G401 (cell line): ENCODE results near the gene BZW1. TPM values are rescaled to one million over a fixed set of nuclear protein-coding genes. Genes with fewer than 3 reads are reported as not detected.

ENCODE experiments used
- DNase-seq: peaks from one replicate; pipeline ENCODE4 v3.0.0-alpha.2; 2015; ENCODE audit warnings: low spot score
- in situ Hi-C: cut with HindIII; loops from 2 replicates; pipeline ENCODE4 v1.10.0; 2016; ENCODE audit warnings: low sequenced_read_pairs, mixed read lengths
- total RNA-seq: library from RNA; depleted of rRNA; stranded (reverse); fragments of >200 nt; shearing (Covaris generic); gene quantifications from 2 replicates; pipeline ENCODE4 v1.2.3, GENCODE V29; 2014; rRNA removed

Gene BZW1
- 474 and 596 TPM in 2 replicates for total RNA-seq

DNA sequence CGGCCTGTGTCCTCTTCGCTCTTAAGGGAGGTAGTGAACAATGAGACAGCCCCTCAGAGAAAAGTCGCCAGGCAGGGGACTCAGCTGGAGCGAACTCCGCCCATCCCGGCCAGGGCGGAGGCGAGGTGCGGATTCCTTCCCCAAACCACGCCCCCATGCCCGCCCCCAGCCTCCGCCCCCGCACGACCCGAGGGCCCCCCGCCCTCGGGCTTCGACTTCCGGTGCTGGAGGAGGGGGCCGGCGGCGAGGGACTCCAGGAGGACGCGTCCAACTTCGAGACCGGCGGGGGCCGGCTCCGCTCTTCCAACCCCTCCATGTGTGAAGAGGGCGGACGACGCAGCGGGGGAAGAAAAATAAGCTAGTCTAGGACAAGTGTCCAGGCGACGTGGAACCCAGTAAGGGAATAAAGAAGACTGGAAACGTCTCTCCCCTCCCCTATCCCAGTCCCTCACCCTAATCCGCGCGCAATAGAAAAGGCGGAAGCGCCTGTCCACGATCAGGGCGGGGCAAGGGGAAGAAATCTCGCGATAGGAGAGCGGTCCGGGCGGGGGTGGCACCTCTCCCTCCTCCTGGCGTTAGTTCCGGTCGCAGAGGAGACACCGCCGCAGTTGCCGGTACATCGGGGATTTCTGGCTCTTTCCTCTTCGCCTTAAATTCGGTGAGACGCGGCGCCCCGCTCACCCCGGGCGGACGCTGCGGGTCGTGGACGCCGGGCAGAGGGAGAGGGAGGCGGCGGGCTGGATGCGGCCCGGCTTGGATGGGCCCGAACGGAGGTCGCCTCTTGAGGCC is at the start of gene BZW1:
BZW1 (plus strand) TSS at position 578 of the 789 bp plus-strand sequence. CDS start 1,308 bp downstream, outside the sequence.
- peak; percentile 98 for DNase-seq
- in situ Hi-C loops, result no loop called here

DNA sequence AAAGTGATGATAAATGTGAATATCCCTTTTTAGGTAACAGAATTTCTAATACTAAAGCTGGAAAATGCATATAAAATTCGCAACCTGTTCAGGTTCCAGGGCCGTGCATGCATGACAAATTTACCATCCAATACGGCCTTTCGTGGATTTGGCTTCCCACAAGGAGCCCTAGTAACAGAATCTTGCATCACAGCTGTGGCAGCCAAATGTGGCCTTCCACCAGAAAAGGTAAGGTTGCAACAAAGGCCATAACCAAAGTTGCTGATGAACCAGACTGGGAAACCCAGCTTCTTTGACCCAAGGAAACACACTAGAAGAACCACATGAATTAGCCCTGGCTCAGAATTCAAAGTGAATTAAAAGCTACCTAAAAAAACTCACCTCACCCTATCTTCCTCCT is 49.6 kb upstream of the BZW1 start:
- in situ Hi-C loops, result no loop called here
- DNase-seq, result no peak

DNA sequence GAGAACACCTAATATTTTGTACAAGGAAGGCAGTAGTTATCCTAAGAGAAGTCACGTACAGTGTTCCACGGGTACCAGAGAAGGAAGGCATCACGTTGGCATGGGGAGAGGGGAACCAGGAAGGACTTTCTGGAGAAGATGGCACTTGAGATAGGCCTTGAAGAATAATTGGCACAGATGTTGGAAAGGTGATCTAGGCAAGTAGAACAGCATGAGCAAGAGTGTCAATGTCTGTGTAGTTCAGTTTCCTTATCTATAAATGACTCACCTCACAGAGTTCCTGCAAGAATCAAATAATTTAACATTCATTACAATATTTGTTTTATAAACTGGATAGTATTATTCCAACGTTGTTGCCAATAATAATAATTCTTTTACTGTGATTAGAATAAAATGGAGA is 48.3 kb upstream of the BZW1 start:
- DNase-seq, result no peak
- in situ Hi-C loops, result no loop called here

DNA sequence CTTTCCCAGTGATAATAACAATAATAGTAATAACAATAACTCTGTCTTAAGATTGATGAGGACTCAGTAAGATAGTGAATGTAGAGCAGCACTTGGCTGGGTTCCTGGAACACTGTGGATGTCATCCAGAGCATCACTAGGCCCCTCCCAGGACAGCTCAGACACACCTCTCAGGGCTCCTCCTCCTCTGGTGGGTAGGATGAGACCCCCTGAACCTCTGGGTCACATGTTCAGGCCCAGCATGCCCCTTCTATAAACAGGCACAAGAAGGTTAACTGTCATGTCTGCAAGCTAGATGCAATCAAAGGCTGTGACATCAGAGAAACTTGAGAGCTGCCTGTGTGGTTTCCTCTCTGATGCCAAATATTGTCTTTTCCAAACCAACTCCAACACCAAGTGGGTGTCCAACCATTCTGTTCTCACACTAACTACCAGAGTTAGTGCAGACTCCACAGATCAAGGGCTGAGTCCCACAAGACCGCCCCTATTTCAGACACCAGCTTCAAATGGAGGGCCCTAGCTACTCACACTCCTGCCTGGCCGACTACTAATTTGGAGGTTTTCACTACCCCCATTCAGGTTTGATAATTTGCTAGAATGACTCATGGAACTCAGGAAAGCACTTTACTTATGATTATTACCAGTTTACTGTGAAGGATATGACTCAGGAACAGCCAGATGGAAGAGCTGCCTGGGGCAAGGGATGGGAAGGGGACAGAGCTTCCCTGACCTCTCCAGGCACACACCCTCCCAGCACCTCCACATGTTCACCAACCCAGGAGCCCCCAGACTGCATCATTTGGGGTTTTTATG is 46.4 kb upstream of the BZW1 start:
- in situ Hi-C loops, result no loop called here
- DNase-seq, result no peak

DNA sequence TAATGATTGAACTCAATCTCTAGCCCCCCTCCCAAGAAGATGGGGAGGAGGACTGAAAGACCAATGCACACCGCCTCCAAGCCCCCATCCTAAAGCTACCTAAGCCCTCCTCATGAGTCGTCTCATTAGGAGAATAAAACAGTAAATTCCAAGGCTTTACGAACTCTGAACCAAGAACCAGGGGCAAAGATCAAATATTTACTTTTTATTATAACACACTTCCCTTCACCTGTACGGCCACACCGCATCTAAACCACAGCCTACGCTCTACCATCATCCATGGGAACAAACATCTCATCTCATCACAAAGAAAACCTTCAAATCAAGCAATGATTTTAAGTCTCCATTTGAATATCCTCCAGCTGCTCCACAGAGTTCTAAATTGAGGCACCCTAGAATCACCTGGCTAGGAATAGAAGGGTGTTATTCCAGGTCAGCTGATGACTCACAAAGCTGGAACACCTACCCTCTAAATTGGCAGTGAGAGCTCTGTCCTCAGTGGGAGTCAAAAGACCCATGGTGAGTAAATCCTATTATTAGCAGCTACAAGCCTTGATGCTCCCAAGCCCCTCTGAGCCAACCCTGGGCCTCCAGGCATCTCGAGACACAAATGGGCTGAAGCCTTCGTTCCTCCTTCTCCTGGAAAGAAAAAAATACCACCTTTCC is 45.6 kb upstream of the BZW1 start:
- in situ Hi-C loops, result no loop called here
- DNase-seq, result peak; percentile 63

DNA sequence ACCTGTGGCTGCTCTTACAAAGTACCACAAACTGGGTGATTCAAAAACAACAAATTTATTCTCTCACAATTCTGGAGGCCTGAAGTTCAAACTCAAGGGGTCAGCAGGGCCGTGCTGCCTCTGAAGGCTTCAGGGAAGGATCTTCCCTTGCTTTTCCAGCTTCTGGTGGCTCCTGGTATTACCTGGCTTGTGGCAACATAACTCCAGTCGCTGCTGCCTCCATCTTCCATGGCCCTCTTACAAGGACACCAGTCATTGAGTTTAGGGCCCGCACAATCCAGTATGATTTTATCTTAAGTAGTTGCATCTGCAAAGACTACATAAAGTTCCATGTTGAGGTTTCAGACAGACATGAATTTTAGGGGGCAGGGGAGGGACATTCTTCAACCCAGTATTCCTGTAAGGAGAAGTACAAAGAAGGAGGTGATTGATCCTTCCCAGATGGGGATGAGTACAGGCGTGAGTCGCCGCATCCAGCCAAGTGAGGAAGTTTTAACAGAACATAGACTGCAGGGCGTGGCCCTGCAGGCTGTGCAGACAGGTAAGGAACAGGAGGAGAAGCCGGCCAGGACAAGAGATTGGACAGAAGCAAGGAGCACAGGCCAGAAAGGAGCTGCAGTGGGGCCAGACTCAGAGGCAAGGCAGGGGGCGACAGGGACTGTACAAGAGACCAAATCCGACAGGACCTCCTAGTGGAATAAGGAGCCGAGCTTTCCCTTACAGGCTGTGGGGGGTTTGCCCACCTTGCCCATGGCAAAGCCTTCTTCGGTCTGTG is 44.4 kb upstream of the BZW1 start:
- in situ Hi-C loops, result no loop called here
- no peak for DNase-seq

DNA sequence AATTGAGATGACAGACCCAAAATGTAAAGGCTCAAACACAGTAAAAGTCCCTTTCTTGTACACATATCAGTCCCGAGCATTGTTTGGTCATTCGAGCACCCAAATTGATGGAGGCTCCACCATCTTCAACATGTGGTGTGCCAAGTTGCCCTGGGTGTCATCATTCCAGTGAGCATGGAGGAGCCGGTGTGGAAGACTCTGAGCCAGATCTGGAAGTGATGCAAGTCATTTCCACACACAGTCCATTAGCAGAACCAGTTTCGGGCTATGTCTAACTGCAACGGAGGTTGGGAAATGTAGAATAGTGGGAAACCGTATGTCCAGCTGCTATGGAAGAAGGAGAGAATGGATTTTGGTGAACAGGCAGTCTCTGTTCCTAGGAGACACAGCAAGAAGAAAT is 40.9 kb upstream of the BZW1 start:
- in situ Hi-C loops, result no loop called here
- DNase-seq, result no peak

DNA sequence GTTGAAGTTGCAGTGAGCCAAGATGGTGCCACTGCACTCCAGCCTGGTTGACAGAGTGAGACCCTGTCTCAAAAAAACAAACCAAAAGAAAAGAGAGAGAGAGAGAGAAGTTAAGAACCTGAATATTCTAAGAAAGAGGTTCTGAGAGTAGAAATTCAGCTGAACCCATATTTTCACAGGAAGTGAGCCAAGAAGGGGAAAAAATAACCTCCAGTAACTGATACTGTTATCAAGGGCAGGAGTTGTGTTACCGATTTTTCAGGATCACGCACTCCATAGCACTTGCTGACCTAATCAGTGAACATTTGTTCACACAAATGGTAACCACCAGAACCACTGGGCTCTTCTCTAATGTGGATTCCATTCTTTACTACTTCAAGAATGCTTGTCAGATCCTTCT is 39.1 kb upstream of the BZW1 start:
- in situ Hi-C loops, result no loop called here
- DNase-seq, result no peak

DNA sequence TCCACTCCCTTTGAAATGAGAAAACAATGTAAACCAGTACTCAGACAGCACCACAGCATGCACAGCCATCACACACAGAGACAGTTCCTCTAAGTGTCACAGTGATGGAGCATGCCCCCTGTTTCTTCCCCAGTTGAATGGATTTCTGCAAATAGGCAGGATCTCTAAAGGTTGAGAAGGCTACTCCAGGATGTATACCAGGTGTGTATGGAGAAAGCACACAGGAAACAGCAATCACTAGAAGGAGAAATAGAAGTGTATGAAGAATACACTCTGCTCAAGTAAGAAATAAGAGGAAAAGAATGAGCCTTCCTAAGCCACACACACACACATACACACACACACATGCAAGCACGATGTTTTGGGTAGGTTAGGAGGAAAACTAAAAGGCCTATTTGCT is 38.6 kb upstream of the BZW1 start:
- DNase-seq, result no peak
- in situ Hi-C loops, result no loop called here

DNA sequence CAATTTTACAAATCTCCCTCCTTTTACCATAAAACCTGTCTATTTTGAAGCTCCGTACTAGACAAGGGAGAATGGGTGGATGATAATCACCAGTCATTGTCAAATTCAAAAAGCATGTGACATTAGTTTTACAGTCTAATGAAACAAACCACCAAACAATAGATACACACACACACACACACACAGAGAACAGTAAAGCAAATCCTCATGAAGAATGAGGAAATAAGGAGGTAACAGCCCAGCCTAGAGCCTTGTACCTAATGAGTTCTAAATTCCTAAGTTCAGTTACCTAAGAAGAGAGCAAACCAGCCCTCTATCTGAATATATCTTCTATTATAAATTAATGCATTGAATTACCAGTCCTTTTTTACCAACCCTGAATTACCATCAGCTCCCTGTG is 36.8 kb upstream of the BZW1 start:
- no peak for DNase-seq
- in situ Hi-C loops, result no loop called here

DNA sequence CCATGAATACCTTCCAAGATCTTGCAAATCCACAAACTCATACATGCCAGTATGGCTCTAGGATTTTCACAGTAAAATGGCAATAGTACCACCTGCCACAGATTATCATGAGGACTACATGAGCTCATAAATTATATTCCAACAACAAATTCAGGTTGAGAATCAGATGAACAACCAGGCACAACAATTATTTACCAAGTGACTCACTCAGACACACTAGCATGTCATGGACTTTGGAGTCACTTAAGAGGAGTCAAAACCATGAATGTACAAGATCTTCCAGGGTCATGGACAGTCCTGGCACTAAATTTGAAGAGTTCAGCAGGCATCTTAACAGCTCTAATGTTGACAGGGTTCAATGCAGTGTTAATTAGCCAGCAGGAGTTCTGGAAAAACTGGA is 34.4 kb upstream of the BZW1 start:
- in situ Hi-C loops, result no loop called here
- no peak for DNase-seq

DNA sequence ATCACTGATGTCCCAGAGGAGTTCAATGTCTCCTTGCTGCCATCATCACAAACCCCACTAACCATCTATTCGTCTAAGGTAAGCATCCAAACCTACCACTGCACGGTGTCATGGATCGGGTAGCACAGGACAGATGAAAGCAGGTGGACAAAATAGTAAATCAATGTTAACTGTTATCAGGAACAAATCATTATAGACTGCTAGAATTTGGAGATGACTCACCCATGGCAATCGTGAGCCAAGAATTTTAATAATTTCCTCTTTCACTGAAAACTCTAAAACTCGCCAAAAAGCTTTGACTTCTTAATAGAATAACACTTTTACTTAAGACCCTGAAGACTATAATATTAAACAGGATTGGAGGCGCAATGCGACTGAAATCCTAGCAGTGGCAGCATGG is 33.7 kb upstream of the BZW1 start:
- in situ Hi-C loops, result no loop called here
- no peak for DNase-seq

DNA sequence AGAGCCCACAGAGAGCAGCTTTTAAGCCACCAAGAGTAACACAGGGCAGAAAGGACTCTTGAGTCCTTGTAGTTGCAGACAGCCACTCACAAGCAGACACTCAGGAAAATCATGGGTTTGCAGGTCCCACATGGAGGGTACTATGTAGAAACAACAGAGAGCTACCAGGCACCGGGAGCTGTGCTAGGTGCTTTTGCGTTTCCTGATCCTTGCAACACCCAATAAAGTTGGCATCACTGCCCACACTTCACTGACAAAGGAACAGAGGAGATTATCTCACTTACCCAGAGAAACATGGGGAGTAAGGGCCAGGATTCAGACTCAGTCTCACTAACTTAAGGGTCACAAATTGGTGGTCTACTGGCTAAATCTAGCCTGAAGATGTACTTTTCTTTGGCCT is 32.5 kb upstream of the BZW1 start:
- no peak for DNase-seq
- in situ Hi-C loops, result no loop called here

DNA sequence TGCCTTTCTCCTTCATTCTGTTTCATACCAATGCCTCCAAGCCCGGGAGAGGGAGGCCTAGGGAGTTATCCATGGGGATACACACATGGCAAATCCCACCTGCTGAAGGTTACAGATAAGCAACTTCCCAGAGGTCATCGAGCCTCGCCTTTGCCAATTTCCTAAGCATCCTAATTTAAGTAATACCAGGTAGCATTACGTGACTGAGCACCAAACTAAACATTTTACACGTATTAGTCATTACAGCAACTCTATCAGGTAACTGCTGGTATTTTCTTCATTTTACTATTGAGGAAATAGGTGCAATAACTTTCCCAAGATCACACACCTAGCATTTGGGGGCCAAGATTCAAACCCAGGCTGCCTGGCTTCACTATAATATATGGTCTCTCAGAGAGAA is 30.1 kb upstream of the BZW1 start:
- no peak for DNase-seq
- in situ Hi-C loops, result no loop called here

DNA sequence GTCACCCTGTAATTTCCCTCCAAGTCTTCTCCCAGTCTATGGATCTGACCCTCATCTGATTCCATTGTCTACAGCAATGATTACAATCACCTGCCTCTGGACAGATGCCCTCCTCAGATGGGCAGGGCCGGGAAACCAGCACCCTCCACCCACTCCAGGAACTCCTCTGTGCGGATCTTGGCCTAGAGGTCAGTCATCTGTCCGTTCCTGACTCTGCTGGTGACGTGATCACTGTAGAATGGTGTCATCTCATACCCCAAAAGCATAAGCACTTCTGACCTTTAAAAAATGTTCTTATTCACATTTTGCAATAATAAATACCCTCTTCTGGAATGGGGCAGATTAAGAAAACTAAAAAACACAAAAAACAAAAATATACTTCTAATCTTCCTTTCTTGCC is 29.5 kb upstream of the BZW1 start:
- in situ Hi-C loops, result no loop called here
- DNase-seq, result no peak

DNA sequence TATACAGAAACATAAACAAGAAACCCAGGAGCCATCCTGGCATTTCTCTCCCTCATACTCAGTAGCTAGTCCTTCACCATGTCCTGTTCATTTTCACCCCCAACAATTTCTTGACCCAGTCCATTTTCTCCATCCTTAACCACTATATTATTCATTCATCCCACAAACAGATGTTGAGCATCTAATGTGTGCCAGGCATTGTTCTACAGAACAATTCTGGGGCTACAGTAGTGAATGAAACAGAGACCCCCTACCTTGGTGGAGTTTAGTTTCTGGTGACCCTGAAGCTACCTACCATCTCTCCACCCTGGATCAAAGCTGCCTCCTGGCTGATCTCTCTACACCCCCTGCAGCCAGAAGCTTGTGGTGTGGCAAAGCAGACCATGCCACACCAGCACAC is 27.5 kb upstream of the BZW1 start:
- in situ Hi-C loops, result no loop called here
- DNase-seq, result no peak

DNA sequence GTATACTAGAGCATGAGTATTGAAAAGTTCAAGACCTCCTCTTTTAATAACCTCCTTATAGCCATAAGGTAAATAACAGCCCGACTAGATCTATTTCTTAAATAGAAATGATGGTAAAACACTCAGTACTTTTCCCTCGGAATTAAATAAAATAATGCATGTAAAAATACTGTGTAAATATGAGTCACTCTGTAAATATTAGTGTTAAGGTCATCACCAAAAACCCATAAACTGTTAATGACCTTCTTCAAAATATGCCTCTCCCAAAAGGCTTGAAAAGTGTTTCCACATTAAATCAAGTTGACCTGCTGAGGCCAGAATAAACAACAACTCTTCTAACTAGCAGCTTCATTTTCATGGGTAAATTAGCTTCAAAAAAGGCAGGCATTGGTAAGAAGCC is 25.3 kb upstream of the BZW1 start:
- no peak for DNase-seq
- in situ Hi-C loops, result no loop called here

DNA sequence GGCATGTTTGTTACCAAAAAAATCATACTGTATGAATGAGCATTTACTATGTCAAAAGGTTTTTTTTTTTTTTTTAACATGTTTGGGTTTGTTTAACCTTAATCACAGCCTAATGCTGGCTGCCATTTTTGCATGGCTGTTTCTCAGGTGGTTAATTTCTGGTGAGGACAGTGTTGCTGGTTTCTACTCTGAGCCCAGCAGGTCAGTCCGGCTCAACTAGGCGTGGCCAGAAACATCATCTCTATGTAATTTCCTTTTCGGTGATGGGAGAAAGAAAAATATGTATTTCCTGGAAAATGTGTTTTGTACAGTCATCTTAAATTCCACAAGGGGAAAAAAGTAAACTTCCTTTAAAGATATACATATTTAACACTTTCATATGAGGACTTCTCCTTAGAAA is 24.9 kb upstream of the BZW1 start:
- in situ Hi-C loops, result no loop called here
- DNase-seq, result peak; percentile 7

DNA sequence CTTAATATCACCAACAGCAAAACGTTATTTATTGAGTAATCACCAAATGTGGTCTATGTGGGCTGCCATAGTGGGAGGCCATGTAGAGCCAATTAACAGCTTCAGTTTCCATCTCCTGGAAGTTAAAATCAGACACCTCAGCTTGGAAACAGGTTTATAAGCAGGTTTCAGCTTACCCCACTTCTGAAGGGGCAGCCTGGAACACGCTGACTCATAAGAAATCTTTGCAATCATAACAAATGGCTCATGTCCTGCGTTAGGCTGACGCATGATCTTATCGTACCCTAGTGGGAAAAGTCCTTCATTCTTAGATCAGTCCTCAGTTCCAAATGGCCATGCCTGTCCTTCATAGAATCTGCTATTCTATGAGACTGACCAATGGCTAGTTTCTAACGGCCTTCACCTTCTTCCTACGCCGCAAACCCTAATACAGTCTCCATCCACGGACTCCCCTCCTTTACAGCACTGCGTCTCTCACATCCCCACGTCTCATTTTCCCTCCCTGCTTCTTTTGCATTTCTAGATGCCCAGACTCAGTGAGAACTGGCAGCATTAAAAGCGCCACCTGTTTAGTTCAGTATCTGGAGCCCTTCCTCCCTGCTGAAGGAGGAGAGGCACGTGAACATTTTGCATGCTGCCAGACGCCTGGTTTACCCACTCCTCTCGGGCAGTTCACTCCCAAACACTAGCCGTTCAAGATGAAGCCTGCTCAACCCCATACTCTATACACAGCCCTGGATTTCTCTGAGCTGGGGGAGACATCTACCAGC is 24.2 kb upstream of the BZW1 start:
- peak; percentile 87 for DNase-seq
- in situ Hi-C loops, result no loop called here
